Cortex of kidney (tissue), 1 donor: Measurements from ENCODE around the gene NFATC3.

ENCODE experiments used
- DNase-seq: peaks from one replicate; lab custom pipeline; 2025; lab: John Stamatoyannopoulos, UW

NFATC3 gene

DNA sequence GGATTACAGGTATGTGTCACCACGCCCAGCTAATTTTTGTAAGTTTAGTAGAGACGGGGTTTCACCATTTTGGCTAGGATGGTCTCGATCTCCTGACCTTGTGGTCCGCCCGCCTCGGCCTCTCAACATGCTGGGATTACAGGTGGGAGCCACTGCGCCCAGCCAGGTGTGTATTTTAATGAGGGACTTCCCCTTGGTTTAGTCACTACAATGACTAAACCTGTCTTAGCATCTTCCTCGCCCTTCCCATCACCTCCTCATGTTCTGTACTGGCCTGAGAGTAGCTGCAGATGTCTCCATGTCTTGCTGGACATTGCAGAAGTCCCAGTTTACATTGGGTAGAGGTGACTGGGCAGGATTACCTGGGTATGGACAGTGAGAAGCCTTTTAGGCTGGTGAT is 188.7 kb downstream of the NFATC3 start:
- DNase-seq, result no peak

DNA sequence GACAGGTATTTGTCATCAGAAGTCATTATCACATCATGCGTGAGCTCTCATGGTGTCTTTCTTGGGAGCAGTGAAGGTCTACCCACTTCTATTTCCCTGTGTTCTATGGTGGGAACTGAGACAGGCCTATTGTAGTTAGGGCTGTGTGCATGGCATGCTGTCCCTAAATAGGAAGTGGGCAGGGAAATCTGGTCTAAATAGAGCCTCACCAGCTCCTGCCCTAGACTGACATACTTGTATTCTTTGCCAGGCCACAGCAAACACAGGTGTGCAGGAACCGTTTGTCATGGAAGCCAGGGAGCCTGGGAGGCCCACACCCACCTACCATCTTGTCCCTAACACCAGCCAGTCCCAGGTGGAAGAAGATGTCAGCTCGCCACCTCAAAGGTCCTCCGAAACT is 189.3 kb downstream of the NFATC3 start:
- no peak for DNase-seq

DNA sequence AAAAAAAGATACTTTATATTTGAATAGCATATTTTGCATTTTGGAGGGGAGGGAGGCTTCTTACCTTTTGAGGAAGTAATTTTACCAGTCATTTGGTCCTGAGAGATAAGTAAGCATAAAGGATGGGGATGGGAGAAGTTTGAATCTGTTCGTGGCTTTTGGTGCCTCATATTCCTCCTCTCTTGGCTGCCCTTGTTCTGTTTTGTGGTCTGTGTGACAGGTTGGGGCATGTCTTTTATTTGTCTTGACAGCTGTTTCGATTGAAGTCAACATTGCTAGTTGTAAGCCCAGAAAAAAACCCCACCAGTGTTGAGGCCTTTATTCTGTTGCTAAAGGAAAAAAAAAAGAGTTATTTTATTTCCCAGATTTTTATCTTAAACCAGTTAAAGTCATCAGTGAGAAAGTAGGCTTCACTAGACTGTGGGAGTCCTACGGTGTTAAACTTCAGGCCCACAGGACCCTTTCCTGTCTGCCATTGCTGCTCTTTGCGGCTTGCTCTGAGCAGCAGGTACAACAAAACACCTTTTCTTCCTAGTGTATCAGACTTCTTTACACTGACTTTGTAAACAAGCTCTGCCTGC is 190.5 kb downstream of the NFATC3 start:
- no peak for DNase-seq

DNA sequence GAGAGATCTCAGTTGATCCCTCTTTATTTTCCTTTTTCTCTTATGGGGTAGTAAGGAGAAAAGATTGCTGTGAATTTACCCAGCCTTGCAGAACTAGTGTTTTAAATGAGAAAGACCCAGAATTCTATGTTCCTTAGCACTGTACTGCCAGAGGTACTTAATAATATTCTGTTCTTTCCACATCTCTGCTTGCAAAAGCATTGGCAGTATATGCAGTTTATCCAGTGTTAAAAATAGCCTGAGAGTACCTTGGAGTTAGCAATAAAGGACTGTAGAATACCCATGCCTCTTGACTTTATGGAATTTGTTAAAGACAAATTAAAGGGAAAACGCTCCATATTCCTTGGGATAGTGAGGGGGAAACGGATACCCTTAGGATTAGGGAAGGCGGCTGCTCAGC is 191.1 kb downstream of the NFATC3 start:
- no peak for DNase-seq
